SK-N-SH treated with all-trans-retinoic acid at 6 μM for 48 hours (cell line): Measurements from ENCODE around the gene UROC1.

Experiments
- ARNTL ChIP-seq: fragments of 450-650 bp; formaldehyde crosslinking; IDR thresholded peaks from 2 replicates; pipeline ENCODE4 v1.5.0; 2020; ENCODE audit warnings: low read depth, mild to moderate bottlenecking, moderate library complexity, borderline replicate concordance
- ESRRG ChIP-seq: fragments of 250-450 bp; sonication (Bioruptor Pico); IDR thresholded peaks from 2 replicates; pipeline ENCODE4 v1.6.1; 2021; ENCODE audit warnings: mild to moderate bottlenecking
- ISL1 ChIP-seq: fragments of 250-450 bp; sonication (Bioruptor Pico); IDR thresholded peaks from 2 replicates; pipeline ENCODE4 v2.1.2; 2022; ENCODE audit warnings: mild to moderate bottlenecking, moderate library complexity
- PPARA ChIP-seq: fragments of 250-450 bp; sonication (Bioruptor Pico); IDR thresholded peaks from 2 replicates; pipeline ENCODE4 v1.5.0; 2020; ENCODE audit warnings: mild to moderate bottlenecking, borderline replicate concordance
- TOX ChIP-seq: fragments of 250-450 bp; sonication (Bioruptor Pico); IDR thresholded peaks from 2 replicates; pipeline ENCODE4 v1.8.0; 2021; ENCODE audit warnings: mild to moderate bottlenecking, moderate library complexity, borderline replicate concordance
- TSHZ2 ChIP-seq: fragments of 250-450 bp; sonication (Bioruptor Pico); IDR thresholded peaks from 2 replicates; pipeline ENCODE4 v1.5.0; 2020; ENCODE audit warnings: mild to moderate bottlenecking, moderate library complexity
- ZC3H10 ChIP-seq: fragments of 250-450 bp; sonication (Bioruptor Pico); IDR thresholded peaks from 2 replicates; pipeline ENCODE4 v1.5.1; 2021; ENCODE audit warnings: mild to moderate bottlenecking, moderate library complexity
- ZFP3 ChIP-seq: fragments of 250-450 bp; sonication (Bioruptor Pico); IDR thresholded peaks from 2 replicates; pipeline ENCODE4 v1.5.0; 2020; ENCODE audit warnings: mild to moderate bottlenecking, moderate library complexity
- ZNF8 ChIP-seq: fragments of 450-650 bp; formaldehyde crosslinking; IDR thresholded peaks from 2 replicates; pipeline ENCODE4 v1.5.0; 2020; ENCODE audit warnings: mild to moderate bottlenecking, moderate library complexity
- TF ChIP-seq, protein P1 (sequence below): fragments of 250-450 bp; sonication (Bioruptor Pico); IDR thresholded peaks from 2 replicates; pipeline ENCODE4 v1.8.0; 2020; ENCODE audit warnings: mild to moderate bottlenecking, moderate library complexity, borderline replicate concordance

DNA sequence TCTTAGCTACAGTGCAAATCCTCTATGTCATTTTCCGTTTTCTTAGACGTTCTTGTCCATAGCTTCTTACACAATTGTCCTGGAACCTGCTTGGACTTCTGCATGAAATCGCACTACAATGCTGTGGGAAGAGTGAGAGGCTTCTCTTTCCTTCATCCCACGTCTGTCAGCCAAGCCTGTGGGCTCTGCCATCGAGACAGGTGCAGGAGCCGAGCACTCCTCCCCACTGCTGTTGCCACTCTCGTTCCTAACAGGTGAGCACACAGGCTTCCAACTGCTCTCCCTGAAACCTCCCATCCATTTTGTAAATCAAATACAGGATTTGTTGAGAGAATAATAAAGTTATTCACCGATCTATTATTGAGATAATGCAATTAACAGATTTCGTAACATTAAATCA is 65.4 kb downstream of the UROC1 start:
- TF ChIP-seq TSHZ2 (no peak), ESRRG (CRISPR knock-in tag) (no peak), ARNTL (CRISPR knock-in tag) (no peak), ISL1 (no peak), ZFP3 (CRISPR knock-in tag) (no peak), ZC3H10 (CRISPR knock-in tag) (no peak), ZNF8 (no peak), PPARA (CRISPR knock-in tag) (no peak), TOX (CRISPR knock-in tag) (no peak)
- TF ChIP-seq, protein P1, sequence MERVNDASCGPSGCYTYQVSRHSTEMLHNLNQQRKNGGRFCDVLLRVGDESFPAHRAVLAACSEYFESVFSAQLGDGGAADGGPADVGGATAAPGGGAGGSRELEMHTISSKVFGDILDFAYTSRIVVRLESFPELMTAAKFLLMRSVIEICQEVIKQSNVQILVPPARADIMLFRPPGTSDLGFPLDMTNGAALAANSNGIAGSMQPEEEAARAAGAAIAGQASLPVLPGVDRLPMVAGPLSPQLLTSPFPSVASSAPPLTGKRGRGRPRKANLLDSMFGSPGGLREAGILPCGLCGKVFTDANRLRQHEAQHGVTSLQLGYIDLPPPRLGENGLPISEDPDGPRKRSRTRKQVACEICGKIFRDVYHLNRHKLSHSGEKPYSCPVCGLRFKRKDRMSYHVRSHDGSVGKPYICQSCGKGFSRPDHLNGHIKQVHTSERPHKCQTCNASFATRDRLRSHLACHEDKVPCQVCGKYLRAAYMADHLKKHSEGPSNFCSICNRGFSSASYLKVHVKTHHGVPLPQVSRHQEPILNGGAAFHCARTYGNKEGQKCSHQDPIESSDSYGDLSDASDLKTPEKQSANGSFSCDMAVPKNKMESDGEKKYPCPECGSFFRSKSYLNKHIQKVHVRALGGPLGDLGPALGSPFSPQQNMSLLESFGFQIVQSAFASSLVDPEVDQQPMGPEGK (CRISPR knock-in tag) = no peak
